ENCODE results near the gene DNAJC5G.

The DNAJC5G gene

GRCh38 chr2:27324720-27325119 is 49.5 kb downstream of the DNAJC5G start:
- DNase-seq, result no peak
- intact Hi-C loops (cut with DNase I), result loop anchor here (5.0 kb wide), 2 partner anchors 33 to 48 kb away; partner anchors contain the start of genes EIF2B4, GTF3C2 and SNX17

Measured in posterior cingulate gyrus (tissue), 11 donors.